Hepatocyte (in vitro differentiated cells): Measurements from ENCODE around the gene ITPA. TPM values are rescaled to one million over a fixed set of nuclear protein-coding genes. Genes with fewer than 3 reads are reported as not detected.

ENCODE experiments used
- DNase-seq: peaks from one replicate; pipeline ENCODE4 v3.0.0-alpha.2; 2016; ENCODE audit warnings: low spot score
- H2AFZ ChIP-seq: fragments of 200-600 bp; sonication (generic); 2 replicates; pipeline ENCODE4 v1.6.0; 2016; ENCODE audit warnings: antibody characterized with exemption, mild to moderate bottlenecking
- H3K27ac ChIP-seq: fragments of 200-600 bp; sonication (generic); 2 replicates; pipeline ENCODE4 v1.5.1; 2016; ENCODE audit warnings: mild to moderate bottlenecking
- H3K27me3 ChIP-seq: fragments of 200-600 bp; sonication (generic); 2 replicates; pipeline ENCODE4 v1.6.1; 2016
- H3K36me3 ChIP-seq: fragments of 200-600 bp; sonication (generic); replicated peaks from 2 replicates; pipeline ENCODE4 v1.5.1; 2016; ENCODE audit warnings: low read depth; ENCODE audit not compliant: insufficient read depth
- H3K4me1 ChIP-seq: fragments of 200-600 bp; sonication (generic); 2 replicates; pipeline ENCODE4 v1.5.1; 2016; ENCODE audit warnings: mild to moderate bottlenecking, moderate library complexity; ENCODE audit not compliant: insufficient read depth
- H3K4me2 ChIP-seq: fragments of 200-600 bp; sonication (generic); 2 replicates; pipeline ENCODE4 v1.6.0; 2016
- H3K4me3 ChIP-seq: fragments of 200-600 bp; sonication (generic); 2 replicates; pipeline ENCODE4 v1.5.1; 2016; ENCODE audit warnings: mild to moderate bottlenecking
- H3K79me2 ChIP-seq: fragments of 200-600 bp; sonication (generic); 2 replicates; pipeline ENCODE4 v1.6.0; 2017; ENCODE audit warnings: mild to moderate bottlenecking
- H3K9me2 ChIP-seq: fragments of 200-600 bp; sonication (generic); replicated peaks from 2 replicates; pipeline ENCODE4 v1.6.0; 2017; ENCODE audit warnings: mild to moderate bottlenecking; ENCODE audit not compliant: insufficient read depth
- H3K9me3 ChIP-seq: fragments of 200-600 bp; sonication (generic); 2 replicates; pipeline ENCODE4 v1.5.1; 2016; ENCODE audit warnings: low read depth, mild to moderate bottlenecking
- H4K20me1 ChIP-seq: fragments of 200-600 bp; sonication (generic); 2 replicates; pipeline ENCODE4 v1.6.0; 2016; ENCODE audit warnings: mild to moderate bottlenecking; ENCODE audit not compliant: insufficient read depth, poor library complexity, severe bottlenecking
- CTCF ChIP-seq: fragments of 200-600 bp; sonication (generic); IDR thresholded peaks from 2 replicates; pipeline ENCODE4 v1.5.1; 2016; ENCODE audit warnings: antibody characterized with exemption, mild to moderate bottlenecking; ENCODE audit not compliant: poor library complexity
- EZH2 ChIP-seq: fragments of 200-600 bp; sonication (generic); IDR thresholded peaks from 2 replicates; pipeline ENCODE4 v1.6.1; 2016; ENCODE audit warnings: antibody characterized with exemption, mild to moderate bottlenecking, borderline replicate concordance
- EZH2phosphoT487 ChIP-seq: fragments of 200-600 bp; sonication (generic); IDR thresholded peaks from one replicate; pipeline ENCODE4 v1.6.1; 2018; ENCODE audit warnings: antibody characterized with exemption, mild to moderate bottlenecking, low read depth, moderate library complexity; ENCODE audit not compliant: unreplicated experiment, severe bottlenecking
- WGBS: methylation state at CpG from one replicate; pipeline ENCODE4 v1.1.6; 2016; ENCODE audit warnings: low lambda C conversion rate; ENCODE audit errors: missing lambda C conversion rate; 5-methylcytosine and 5-hydroxymethylcytosine counted together
- polyA plus RNA-seq: library from polyadenylated mRNA; unstranded; fragments of >200 nt; fragmentation: Nextera tagmentation; extraction: Ambion mirVana; gene quantifications from 2 replicates; pipeline ENCODE4 v1.2.1, GENCODE V29; 2016
- total RNA-seq: library from RNA; depleted of rRNA; stranded (reverse); fragments of >200 nt; gene quantifications from 2 replicates; pipeline ENCODE4 v1.2.3, GENCODE V29; 2014

The ITPA gene
- 27.8 and 33.5 TPM in 2 replicates for total RNA-seq
- polyA plus RNA-seq = 48.2 and 73.9 TPM in 2 replicates

GRCh38 chr20:3209257-3209945 is at the start of gene ITPA:
Gene ITPA, plus strand, starts transcription at chr20:3209498. Its CDS starts 54 bp downstream, at chr20:3209552.
- Histone ChIP-seq H3K9me2 (no peaks in the 10 kb centered on the region), H3K9me3 (no peaks in the 10 kb centered on the region), H3K27me3 (no peaks in the 10 kb centered on the region), H4K20me1 (peaks cover 5% of the 10 kb centered on the region), H3K36me3 (no peaks in the 10 kb centered on the region), H3K4me2 (peak within 1 kb of the TSS; percentile 97), H3K27ac (peak within 1 kb of the TSS; percentile 97), H3K4me1 (peaks cover 13% of the 10 kb centered on the region), H2AFZ (peak within 1 kb of the TSS; percentile 95), H3K4me3 (peak within 1 kb of the TSS; percentile 96), H3K79me2 (peaks cover 42% of the 10 kb centered on the region)
- DNase-seq = peak; percentile 63
- WGBS = 1% methylated on average over 37 of the region's 48 CpGs
- TF ChIP-seq CTCF (no peak), EZH2phosphoT487 (no peak), EZH2 (no peak)

DNA sequence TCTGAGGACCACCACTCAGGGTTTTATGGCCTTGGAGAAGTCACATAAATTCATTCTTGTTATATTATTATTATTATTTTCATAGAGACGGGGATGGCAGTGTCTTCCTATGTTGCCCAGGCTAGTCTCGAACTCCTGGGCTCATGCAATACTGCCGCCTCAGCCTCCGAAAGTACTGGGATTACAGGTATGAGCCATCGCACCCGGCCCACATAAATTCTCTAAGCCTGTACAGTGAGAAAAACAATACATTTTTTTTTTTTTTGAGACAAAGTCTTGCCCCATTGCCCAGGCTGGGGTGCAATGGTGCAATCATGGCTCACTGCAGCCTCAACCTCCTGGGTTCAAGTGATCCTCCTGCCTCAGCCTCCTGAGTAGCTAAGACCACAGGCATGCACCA is 48.9 kb upstream of the ITPA start:
- H3K9me3 ChIP-seq = no peaks in the 10 kb centered on the region
- 99% methylated on average over 6 of the region's 6 CpGs for WGBS
- peaks cover 42% of the 10 kb centered on the region for H3K79me2 ChIP-seq
- no peak overlapping the region for H3K27ac ChIP-seq
- no peak for TF ChIP-seq EZH2
- TF ChIP-seq EZH2phosphoT487 = no peak
- TF ChIP-seq CTCF = no peak
- no peak overlapping the region for H3K4me3 ChIP-seq
- DNase-seq = no peak
- H3K4me2 ChIP-seq = peak overlapping the region; percentile 69
- no peaks in the 10 kb centered on the region for H3K9me2 ChIP-seq
- peaks cover 39% of the 10 kb centered on the region for H4K20me1 ChIP-seq
- H3K36me3 ChIP-seq = no peaks in the 10 kb centered on the region
- H2AFZ ChIP-seq = peak overlapping the region; percentile 91
- no peaks in the 10 kb centered on the region for H3K27me3 ChIP-seq
- peaks cover 22% of the 10 kb centered on the region for H3K4me1 ChIP-seq

- Histone ChIP-seq H3K27ac (no peak overlapping the region), H3K4me2 (no peak overlapping the region), H3K9me2 (no peaks in the 10 kb centered on the region), H3K27me3 (no peaks in the 10 kb centered on the region), H3K79me2 (peaks cover 31% of the 10 kb centered on the region), H3K4me3 (no peak overlapping the region), H3K36me3 (no peaks in the 10 kb centered on the region), H3K9me3 (no peaks in the 10 kb centered on the region), H3K4me1 (peaks cover 20% of the 10 kb centered on the region), H2AFZ (no peak overlapping the region), H4K20me1 (peaks cover 29% of the 10 kb centered on the region)
- TF ChIP-seq EZH2phosphoT487 = no peak
- no peak for TF ChIP-seq EZH2
- TF ChIP-seq CTCF = no peak
- WGBS = 83% methylated on average over 5 of the region's 5 CpGs
- no peak for DNase-seq
Observed at GRCh38 chr20:3161316-3162079, 47.8 kb upstream of the ITPA start.
